B cell (primary cell): ENCODE results near the gene PDP2.

Source experiments
- EZH2 ChIP-seq: IDR thresholded peaks from 2 replicates; pipeline ENCODE4 v1.6.1; 2012; ENCODE audit warnings: borderline replicate concordance, low read depth, mild to moderate bottlenecking, moderate library complexity, low read length; ENCODE audit not compliant: insufficient read depth, poor library complexity, severe bottlenecking
- TF ChIP-seq, protein P1 (sequence below): fragments of 200-600 bp; IDR thresholded peaks from one replicate; pipeline ENCODE4 v1.8.0; 2022; ENCODE audit warnings: antibody characterized with exemption, mild to moderate bottlenecking

DNA sequence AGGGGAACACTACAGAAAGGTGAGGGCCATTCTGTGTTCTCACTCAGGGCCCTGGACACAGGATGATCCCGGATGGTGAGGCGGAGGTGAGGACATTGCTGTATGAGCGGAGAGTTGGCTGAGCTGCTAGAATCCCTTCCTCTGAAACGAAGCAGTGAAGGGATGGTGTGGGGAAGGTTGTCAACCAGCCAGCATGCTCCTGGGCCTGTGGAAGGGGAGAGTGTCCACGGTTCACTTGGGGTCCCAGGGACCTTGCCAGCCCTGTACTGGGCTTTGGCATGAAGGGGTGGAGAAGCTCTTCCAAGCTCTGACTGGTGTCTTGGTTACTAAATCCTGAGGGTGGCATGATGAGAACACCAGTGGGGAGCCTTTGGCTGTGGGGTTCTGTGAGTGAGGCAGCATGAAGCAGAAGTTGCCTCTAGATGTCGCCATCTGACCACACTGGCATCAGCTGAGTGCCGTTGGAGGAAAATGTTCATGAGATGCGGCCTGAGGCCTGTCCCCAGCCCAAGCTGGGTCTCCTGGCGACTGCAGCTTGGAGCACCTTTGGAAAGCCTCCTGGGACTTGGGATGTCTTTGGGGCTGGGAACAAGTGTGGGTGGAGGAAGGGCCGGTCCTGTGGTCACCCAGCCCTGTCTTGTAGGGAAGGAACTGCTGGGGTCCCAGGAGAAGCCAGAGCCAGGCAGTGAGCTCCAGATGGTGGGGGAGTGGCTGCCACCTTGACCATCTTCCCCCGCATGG, 14.8 kb downstream of the PDP2 start:
- TF ChIP-seq, protein P1, sequence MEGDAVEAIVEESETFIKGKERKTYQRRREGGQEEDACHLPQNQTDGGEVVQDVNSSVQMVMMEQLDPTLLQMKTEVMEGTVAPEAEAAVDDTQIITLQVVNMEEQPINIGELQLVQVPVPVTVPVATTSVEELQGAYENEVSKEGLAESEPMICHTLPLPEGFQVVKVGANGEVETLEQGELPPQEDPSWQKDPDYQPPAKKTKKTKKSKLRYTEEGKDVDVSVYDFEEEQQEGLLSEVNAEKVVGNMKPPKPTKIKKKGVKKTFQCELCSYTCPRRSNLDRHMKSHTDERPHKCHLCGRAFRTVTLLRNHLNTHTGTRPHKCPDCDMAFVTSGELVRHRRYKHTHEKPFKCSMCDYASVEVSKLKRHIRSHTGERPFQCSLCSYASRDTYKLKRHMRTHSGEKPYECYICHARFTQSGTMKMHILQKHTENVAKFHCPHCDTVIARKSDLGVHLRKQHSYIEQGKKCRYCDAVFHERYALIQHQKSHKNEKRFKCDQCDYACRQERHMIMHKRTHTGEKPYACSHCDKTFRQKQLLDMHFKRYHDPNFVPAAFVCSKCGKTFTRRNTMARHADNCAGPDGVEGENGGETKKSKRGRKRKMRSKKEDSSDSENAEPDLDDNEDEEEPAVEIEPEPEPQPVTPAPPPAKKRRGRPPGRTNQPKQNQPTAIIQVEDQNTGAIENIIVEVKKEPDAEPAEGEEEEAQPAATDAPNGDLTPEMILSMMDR = peak; percentile 53
- no peak for TF ChIP-seq EZH2
